ENCODE data around the gene OPN5. TPM values are rescaled to one million over a fixed set of nuclear protein-coding genes. Genes with fewer than 3 reads are reported as not detected.
A peak's percentile ranks its signal among the peaks of the same experiment; 100 is the strongest.

The OPN5 gene, protein sequence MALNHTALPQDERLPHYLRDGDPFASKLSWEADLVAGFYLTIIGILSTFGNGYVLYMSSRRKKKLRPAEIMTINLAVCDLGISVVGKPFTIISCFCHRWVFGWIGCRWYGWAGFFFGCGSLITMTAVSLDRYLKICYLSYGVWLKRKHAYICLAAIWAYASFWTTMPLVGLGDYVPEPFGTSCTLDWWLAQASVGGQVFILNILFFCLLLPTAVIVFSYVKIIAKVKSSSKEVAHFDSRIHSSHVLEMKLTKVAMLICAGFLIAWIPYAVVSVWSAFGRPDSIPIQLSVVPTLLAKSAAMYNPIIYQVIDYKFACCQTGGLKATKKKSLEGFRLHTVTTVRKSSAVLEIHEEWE
- not detected in 2 replicates for total RNA-seq

DNA sequence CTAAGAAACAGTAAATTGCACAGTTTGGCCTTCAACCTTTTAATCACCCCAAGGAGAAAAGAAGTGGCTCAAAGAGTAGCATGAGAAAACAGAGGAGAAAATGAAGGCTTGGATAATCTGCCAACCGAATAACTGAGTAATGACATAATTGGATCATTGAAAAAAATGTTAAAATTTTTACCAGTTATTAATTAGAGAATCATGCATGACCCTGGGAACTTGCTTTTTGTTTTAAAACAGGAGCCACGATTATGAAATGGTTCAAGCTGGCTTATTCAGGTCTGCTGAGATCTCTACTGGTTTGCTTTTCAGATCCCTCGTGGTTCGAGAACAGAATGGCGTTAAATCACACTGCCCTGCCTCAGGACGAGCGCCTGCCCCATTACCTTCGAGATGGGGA lies at the start of gene OPN5:
OPN5 (plus strand) TSS at position 301 of the 400 bp plus-strand sequence; CDS start at position 336, 35 bp downstream.
- Histone ChIP-seq H3K27me3 (ENCODE audit: control insufficient read depth, insufficient read depth, low read length) (no peaks in the 10 kb centered on the region), H3K4me3 (ENCODE audit: low read depth, low read length) (no peak within 1 kb of the TSS), H3K36me3 (ENCODE audit: control insufficient read depth, insufficient read depth, low read length) (no peaks in the 10 kb centered on the region)
- TF ChIP-seq, protein P1, sequence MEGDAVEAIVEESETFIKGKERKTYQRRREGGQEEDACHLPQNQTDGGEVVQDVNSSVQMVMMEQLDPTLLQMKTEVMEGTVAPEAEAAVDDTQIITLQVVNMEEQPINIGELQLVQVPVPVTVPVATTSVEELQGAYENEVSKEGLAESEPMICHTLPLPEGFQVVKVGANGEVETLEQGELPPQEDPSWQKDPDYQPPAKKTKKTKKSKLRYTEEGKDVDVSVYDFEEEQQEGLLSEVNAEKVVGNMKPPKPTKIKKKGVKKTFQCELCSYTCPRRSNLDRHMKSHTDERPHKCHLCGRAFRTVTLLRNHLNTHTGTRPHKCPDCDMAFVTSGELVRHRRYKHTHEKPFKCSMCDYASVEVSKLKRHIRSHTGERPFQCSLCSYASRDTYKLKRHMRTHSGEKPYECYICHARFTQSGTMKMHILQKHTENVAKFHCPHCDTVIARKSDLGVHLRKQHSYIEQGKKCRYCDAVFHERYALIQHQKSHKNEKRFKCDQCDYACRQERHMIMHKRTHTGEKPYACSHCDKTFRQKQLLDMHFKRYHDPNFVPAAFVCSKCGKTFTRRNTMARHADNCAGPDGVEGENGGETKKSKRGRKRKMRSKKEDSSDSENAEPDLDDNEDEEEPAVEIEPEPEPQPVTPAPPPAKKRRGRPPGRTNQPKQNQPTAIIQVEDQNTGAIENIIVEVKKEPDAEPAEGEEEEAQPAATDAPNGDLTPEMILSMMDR (IDR thresholded peaks at IDR 0.05; ENCODE audit: insufficient read depth, low read length, poor library complexity, severe bottlenecking): no peak
- DNase-seq (ENCODE audit: low read depth): no peak

DNA sequence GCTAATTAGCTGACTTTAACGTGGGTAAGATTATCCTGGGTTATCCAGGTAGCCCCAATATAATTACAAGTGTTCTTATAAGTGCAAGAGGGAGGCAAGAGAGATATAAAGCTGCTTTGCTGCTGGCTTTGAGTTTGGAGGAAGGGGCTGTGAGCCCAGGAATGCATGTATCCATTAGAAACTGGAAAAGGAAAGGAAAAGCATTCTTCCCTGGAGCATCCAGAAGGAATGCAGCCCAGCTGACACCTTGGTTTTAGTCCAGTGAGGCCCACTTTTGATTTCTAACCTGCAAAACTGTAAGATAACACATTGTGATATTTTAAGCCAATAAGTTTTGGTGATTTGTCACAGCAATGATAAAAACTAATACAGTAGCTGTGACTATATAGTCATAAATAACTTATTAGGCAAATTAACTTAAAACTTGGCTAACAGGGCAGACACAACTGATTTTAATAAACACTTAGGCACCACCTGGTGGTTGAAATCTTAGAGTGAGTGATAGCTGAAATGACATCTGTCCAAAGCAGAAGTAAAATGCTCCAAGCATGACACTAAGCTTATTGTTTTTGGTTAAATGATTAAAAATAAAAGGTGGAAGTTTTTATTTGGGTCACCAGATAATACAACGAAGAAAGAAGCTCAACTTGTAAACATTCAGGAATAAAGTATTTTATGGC lies 47.8 kb upstream of the OPN5 start:
- H3K36me3 ChIP-seq (ENCODE audit: control insufficient read depth, insufficient read depth, low read length): no peaks in the 10 kb centered on the region
- no peak for DNase-seq (ENCODE audit: low read depth)
- no peak overlapping the region for H3K4me3 ChIP-seq (ENCODE audit: low read depth, low read length)
- no peaks in the 10 kb centered on the region for H3K27me3 ChIP-seq (ENCODE audit: control insufficient read depth, insufficient read depth, low read length)
- TF ChIP-seq, protein P1 (IDR thresholded peaks at IDR 0.05; ENCODE audit: insufficient read depth, low read length, poor library complexity, severe bottlenecking): peak; percentile 43

DNA sequence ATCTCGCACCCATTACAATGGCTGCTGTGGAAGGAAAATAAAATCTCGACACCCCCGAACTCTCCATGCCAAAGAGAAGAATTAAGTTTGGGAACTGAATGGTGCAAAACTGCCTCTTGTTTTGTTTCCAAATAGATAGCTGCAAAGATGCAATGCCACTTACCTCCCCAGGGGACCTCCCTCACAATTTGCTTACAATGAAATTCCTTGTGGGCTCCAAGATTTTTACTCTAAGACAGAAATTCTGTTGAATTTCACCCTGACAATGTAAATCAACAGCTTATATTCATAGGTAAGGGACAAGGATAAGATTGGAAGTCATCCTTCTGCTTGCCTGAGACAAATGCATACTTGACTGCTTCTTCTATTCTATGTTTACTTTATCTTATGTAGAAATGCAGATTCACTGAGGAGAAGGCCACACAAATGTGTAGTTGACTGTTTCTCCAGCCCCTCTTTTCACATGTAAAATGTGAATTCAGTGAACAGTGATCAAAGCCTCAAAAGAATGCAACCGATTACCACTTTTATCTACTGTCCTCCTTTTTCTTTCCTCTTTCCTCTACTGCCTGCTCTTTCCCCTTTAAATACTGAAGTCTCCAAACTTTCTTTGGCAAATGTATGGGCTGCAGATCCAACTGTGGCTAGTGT lies 46.9 kb upstream of the OPN5 start:
- Histone ChIP-seq H3K4me3 (ENCODE audit: low read depth, low read length) (no peak overlapping the region), H3K27me3 (ENCODE audit: control insufficient read depth, insufficient read depth, low read length) (no peaks in the 10 kb centered on the region), H3K36me3 (ENCODE audit: control insufficient read depth, insufficient read depth, low read length) (no peaks in the 10 kb centered on the region)
- no peak for DNase-seq (ENCODE audit: low read depth)
- TF ChIP-seq, protein P1 (IDR thresholded peaks at IDR 0.05; ENCODE audit: insufficient read depth, low read length, poor library complexity, severe bottlenecking): no peak

DNA sequence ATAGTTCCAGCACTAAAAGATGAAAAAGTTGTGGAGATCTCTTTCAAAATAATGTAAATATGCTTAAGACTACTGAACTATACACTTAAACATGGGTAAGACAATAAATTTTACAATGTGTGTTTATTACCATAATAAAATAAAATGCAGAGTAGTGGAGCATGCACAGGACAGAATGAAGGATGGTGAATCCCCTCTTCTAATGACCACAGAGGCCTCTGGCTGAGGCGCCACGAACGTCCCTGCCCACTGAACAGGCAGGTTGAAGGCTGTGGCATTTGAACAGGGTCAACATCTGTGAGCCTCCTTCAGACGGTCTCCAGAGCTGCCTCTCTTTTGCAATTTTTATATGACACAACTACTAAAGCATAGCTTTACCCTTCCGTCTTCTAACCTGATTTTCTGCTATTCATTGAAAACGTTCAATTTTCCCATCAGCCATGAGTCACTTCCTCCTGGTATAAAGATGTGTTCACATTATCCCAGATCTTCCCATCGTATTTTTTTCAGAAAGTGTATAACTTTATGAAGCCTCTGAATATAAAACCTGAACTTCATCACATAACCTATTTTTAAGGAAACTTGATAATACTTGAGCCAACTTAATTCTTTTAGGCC lies 45.6 kb upstream of the OPN5 start:
- Histone ChIP-seq H3K27me3 (ENCODE audit: control insufficient read depth, insufficient read depth, low read length) (no peaks in the 10 kb centered on the region), H3K36me3 (ENCODE audit: control insufficient read depth, insufficient read depth, low read length) (no peaks in the 10 kb centered on the region), H3K4me3 (ENCODE audit: low read depth, low read length) (no peak overlapping the region)
- TF ChIP-seq, protein P1 (IDR thresholded peaks at IDR 0.05; ENCODE audit: insufficient read depth, low read length, poor library complexity, severe bottlenecking): no peak
- no peak for DNase-seq (ENCODE audit: low read depth)

DNA sequence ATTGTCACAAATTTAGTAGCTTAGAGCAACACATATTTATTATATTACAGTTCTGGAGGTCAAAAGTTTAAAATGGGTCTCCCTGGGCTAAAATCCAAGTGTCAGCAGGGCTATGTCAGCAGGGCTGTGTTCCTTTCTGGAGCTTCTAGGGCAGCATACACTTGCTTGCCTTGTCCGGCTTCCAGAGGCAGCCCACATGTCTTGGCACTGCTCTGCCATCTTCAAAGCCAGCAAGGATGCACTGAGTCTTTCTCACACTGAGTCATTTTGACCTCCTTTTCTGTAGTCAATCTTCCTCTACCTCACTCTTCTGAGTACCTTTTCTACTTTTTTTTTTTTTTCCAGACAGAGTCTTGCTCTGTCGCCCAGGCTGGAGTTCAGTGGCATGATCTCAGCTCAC lies 44.4 kb upstream of the OPN5 start:
- no peaks in the 10 kb centered on the region for H3K27me3 ChIP-seq (ENCODE audit: control insufficient read depth, insufficient read depth, low read length)
- no peak overlapping the region for H3K4me3 ChIP-seq (ENCODE audit: low read depth, low read length)
- no peak for DNase-seq (ENCODE audit: low read depth)
- TF ChIP-seq, protein P1 (IDR thresholded peaks at IDR 0.05; ENCODE audit: insufficient read depth, low read length, poor library complexity, severe bottlenecking): no peak
- no peaks in the 10 kb centered on the region for H3K36me3 ChIP-seq (ENCODE audit: control insufficient read depth, insufficient read depth, low read length)

All from kidney epithelial cell (primary cell).